Neural progenitor cell (in vitro differentiated cells): ENCODE measurements around the gene SPOCK1. TPM values are rescaled to one million over a fixed set of nuclear protein-coding genes. Genes with fewer than 3 reads are reported as not detected.
A peak's percentile ranks its signal among the peaks of the same experiment; 100 is the strongest.

ENCODE experiments used
- DNase-seq: peaks from one replicate; pipeline ENCODE4 v3.0.0-alpha.2; 2016; ENCODE audit warnings: low spot score
- H2AFZ ChIP-seq: fragments of 200-600 bp; sonication (generic); replicated peaks from 2 replicates; pipeline ENCODE4 v1.6.1; 2016; ENCODE audit warnings: antibody characterized with exemption
- H3F3A ChIP-seq: fragments of 200-600 bp; sonication (generic); 2 replicates; pipeline ENCODE4 v1.6.1; 2016; ENCODE audit warnings: antibody characterized with exemption, low read depth
- H3K27ac ChIP-seq: fragments of 200-600 bp; sonication (generic); 2 replicates; pipeline ENCODE4 v1.5.1; 2016; ENCODE audit warnings: mild to moderate bottlenecking
- H3K27me3 ChIP-seq: fragments of 200-600 bp; sonication (generic); 2 replicates; pipeline ENCODE4 v1.6.1; 2016; ENCODE audit warnings: mild to moderate bottlenecking, moderate library complexity
- H3K36me3 ChIP-seq: fragments of 200-600 bp; sonication (generic); 2 replicates; pipeline ENCODE4 v1.5.1; 2016
- H3K4me1 ChIP-seq: fragments of 200-600 bp; sonication (generic); 2 replicates; pipeline ENCODE4 v1.6.1; 2016; ENCODE audit warnings: mixed run types
- H3K4me2 ChIP-seq: fragments of 200-600 bp; sonication (generic); 2 replicates; pipeline ENCODE4 v1.6.1; 2016
- H3K4me3 ChIP-seq: fragments of 200-600 bp; sonication (generic); 2 replicates; pipeline ENCODE4 v1.5.1; 2016
- H3K79me2 ChIP-seq: fragments of 200-600 bp; sonication (generic); 2 replicates; pipeline ENCODE4 v1.6.1; 2016; ENCODE audit warnings: low read depth
- H3K9ac ChIP-seq: fragments of 200-600 bp; sonication (generic); 2 replicates; pipeline ENCODE4 v1.6.1; 2016
- H3K9me3 ChIP-seq: fragments of 200-600 bp; sonication (generic); 2 replicates; pipeline ENCODE4 v1.5.1; 2016; ENCODE audit warnings: low read depth
- H4K20me1 ChIP-seq: fragments of 200-600 bp; sonication (generic); 2 replicates; pipeline ENCODE4 v1.6.1; 2016; ENCODE audit warnings: low read depth
- H3K27ac Mint-ChIP-seq: 3 replicates; pipeline ENCODE4 v1.8.0; 2021; ENCODE audit warnings: mixed read lengths
- H3K27me3 Mint-ChIP-seq: 2 replicates; pipeline ENCODE4 v1.8.0; 2022; ENCODE audit warnings: low read depth, mild to moderate bottlenecking, inconsistent platforms, moderate library complexity, mixed read lengths; ENCODE audit not compliant: insufficient read depth
- H3K36me3 Mint-ChIP-seq: 3 replicates; pipeline ENCODE4 v1.8.0; 2021; ENCODE audit warnings: mixed read lengths
- H3K4me1 Mint-ChIP-seq: 3 replicates; pipeline ENCODE4 v1.8.0; 2021; ENCODE audit warnings: mixed read lengths
- H3K4me3 Mint-ChIP-seq: 3 replicates; pipeline ENCODE4 v1.8.0; 2021; ENCODE audit warnings: mild to moderate bottlenecking, moderate library complexity, mixed read lengths
- H3K9me3 Mint-ChIP-seq: 3 replicates; pipeline ENCODE4 v1.8.0; 2020; ENCODE audit warnings: mixed read lengths
- CTCF ChIP-seq: fragments of 200-600 bp; sonication (generic); IDR thresholded peaks from 2 replicates; pipeline ENCODE4 v1.5.1; 2017; ENCODE audit warnings: antibody characterized with exemption, mild to moderate bottlenecking
- EZH2 ChIP-seq: fragments of 200-600 bp; sonication (generic); IDR thresholded peaks from 2 replicates; pipeline ENCODE4 v1.6.1; 2017; ENCODE audit warnings: antibody characterized with exemption, mild to moderate bottlenecking, moderate library complexity
- EZH2phosphoT487 ChIP-seq: fragments of 200-600 bp; sonication (generic); IDR thresholded peaks from 2 replicates; pipeline ENCODE4 v1.6.1; 2017; ENCODE audit warnings: antibody characterized with exemption
- total RNA-seq: library from RNA; depleted of rRNA; stranded (reverse); fragments of >200 nt; gene quantifications from 2 replicates; pipeline ENCODE4 v1.2.3, GENCODE V29; 2015; ENCODE audit warnings: low replicate concordance

The SPOCK1 gene
- total RNA-seq, 1 donor from 2014 or later: 6.9 TPM

DNA sequence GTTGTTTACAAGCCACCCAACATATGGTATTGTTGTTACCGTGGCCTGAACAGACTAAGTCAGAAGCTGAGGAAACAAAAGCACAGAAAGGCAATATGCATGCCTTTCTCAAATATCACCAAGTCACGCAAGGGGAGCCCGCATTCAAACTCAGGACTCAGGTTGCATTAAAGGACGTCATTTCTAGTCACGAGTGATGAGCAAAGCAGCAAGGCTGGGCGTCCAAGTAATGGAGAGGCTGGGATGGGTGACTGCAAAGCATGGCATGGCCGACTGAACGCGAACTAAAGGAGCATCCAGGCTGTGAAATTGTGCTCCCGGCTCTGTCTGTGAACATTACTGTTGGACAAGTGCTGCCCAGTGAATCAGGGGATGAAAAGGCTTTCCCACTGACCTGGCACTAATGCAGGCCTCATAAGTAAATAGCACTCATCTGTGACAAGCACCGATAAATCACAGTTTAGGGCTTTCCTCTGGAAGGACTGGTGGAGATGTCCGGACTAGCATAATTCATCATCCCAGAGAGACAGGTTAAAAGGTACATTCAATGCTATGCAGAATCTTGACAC, 202.8 kb downstream of the SPOCK1 start:
- peaks cover 24% of the 10 kb centered on the region for H3K4me1 ChIP-seq
- peaks cover 8% of the 10 kb centered on the region for H3K27me3 Mint-ChIP-seq
- no peaks in the 10 kb centered on the region for H3K36me3 Mint-ChIP-seq
- H3K9me3 ChIP-seq: no peaks in the 10 kb centered on the region
- H2AFZ ChIP-seq: no peak overlapping the region
- peaks cover 46% of the 10 kb centered on the region for H3K4me1 Mint-ChIP-seq
- H3K79me2 ChIP-seq: no peaks in the 10 kb centered on the region
- peak overlapping the region; percentile 51 for H3K4me2 ChIP-seq
- no peak overlapping the region for H3K27ac ChIP-seq
- no peaks in the 10 kb centered on the region for H3F3A ChIP-seq
- DNase-seq: peak; percentile 65
- H3K9me3 Mint-ChIP-seq: peaks cover 3% of the 10 kb centered on the region
- H4K20me1 ChIP-seq: no peaks in the 10 kb centered on the region
- H3K36me3 ChIP-seq: no peaks in the 10 kb centered on the region
- H3K4me3 ChIP-seq: no peak overlapping the region
- H3K4me3 Mint-ChIP-seq: peak overlapping the region; percentile 71
- H3K27me3 ChIP-seq: no peaks in the 10 kb centered on the region
- peak overlapping the region; percentile 95 for H3K27ac Mint-ChIP-seq
- TF ChIP-seq EZH2 (no peak), CTCF (no peak)
- no peak overlapping the region for H3K9ac ChIP-seq

GRCh38 chr5:137294604-137295003, 204.5 kb downstream of the SPOCK1 start:
- DNase-seq: no peak
- Histone ChIP-seq H3F3A (no peaks in the 10 kb centered on the region), H3K27ac (no peak overlapping the region), H3K27me3 (no peaks in the 10 kb centered on the region), H3K4me2 (no peak overlapping the region), H3K9ac (no peak overlapping the region), H4K20me1 (no peaks in the 10 kb centered on the region), H2AFZ (no peak overlapping the region), H3K9me3 (no peaks in the 10 kb centered on the region), H3K4me1 (peaks cover 24% of the 10 kb centered on the region), H3K79me2 (no peaks in the 10 kb centered on the region), H3K4me3 (no peak overlapping the region), H3K36me3 (no peaks in the 10 kb centered on the region)
- Mint-ChIP-seq H3K4me1 (peaks cover 51% of the 10 kb centered on the region), H3K4me3 (no peak overlapping the region), H3K27me3 (peaks cover 13% of the 10 kb centered on the region), H3K9me3 (no peaks in the 10 kb centered on the region), H3K36me3 (no peaks in the 10 kb centered on the region), H3K27ac (no peak overlapping the region)
- no peak for TF ChIP-seq CTCF
- TF ChIP-seq EZH2phosphoT487: no peak
- no peak for TF ChIP-seq EZH2

DNA sequence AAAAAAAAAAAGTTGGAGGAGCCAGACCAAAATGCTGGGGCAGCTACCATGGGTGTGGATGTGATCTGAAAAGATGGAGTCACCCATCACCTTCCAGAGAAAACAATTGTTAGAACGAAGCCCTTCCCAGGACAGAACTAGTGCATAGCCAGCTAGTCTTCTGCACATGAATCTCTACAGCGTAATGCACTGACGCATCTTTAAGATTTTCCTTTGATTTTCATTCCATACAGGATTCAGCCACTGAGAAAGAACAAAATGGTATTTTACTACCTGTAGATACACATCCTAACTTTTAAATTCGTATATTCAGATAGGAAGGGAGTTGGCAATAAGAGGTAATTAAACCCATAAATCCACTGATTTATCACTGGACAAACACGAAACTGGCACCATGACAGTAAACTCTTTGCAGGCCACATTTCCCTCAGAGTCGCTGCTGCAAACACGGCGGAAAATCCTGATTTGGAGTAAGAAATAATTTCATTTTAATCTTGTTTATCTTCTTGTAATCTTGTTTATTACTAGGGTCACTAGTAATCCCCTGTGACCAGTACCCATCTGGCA, 206.6 kb downstream of the SPOCK1 start:
- no peak for DNase-seq
- no peak overlapping the region for H3K27ac Mint-ChIP-seq
- H3K4me3 ChIP-seq: no peak overlapping the region
- H3K27ac ChIP-seq: no peak overlapping the region
- H4K20me1 ChIP-seq: no peaks in the 10 kb centered on the region
- H3K4me1 ChIP-seq: peaks cover 23% of the 10 kb centered on the region
- H3K4me3 Mint-ChIP-seq: no peak overlapping the region
- peaks cover 13% of the 10 kb centered on the region for H3K27me3 Mint-ChIP-seq
- no peaks in the 10 kb centered on the region for H3K36me3 Mint-ChIP-seq
- H3K4me2 ChIP-seq: no peak overlapping the region
- H3K79me2 ChIP-seq: no peaks in the 10 kb centered on the region
- H3K27me3 ChIP-seq: no peaks in the 10 kb centered on the region
- H3K4me1 Mint-ChIP-seq: peaks cover 54% of the 10 kb centered on the region
- no peaks in the 10 kb centered on the region for H3F3A ChIP-seq
- TF ChIP-seq EZH2phosphoT487 (no peak), EZH2 (no peak), CTCF (no peak)
- no peaks in the 10 kb centered on the region for H3K9me3 ChIP-seq
- no peaks in the 10 kb centered on the region for H3K9me3 Mint-ChIP-seq
- H3K36me3 ChIP-seq: no peaks in the 10 kb centered on the region
- no peak overlapping the region for H2AFZ ChIP-seq
- H3K9ac ChIP-seq: no peak overlapping the region
